Left colon (tissue), 2 donors: ENCODE measurements around the gene FAM53B. TPM values are rescaled to one million over a fixed set of nuclear protein-coding genes. Genes with fewer than 3 reads are reported as not detected.

ENCODE experiments used
- ATAC-seq: fragments of 200-7000 bp; cut with Tn5 transposase; one replicate; pipeline ENCODE4 v1.9.1; 2020; ENCODE audit warnings: mild to moderate bottlenecking, moderate library complexity
- DNase-seq, 2 donors: peaks; one replicate each; pipeline ENCODE4 v3.0.0-alpha.2; 2020
- intact Hi-C, 2 donors: fragments of 100-400 bp; cut with DNase I in 1 of 2; cut with micrococcal nuclease in 1 of 2; formaldehyde crosslinking; loops; one replicate each; pipeline versions ENCODE4 v1.11.2 to v1.14.0; 2022; cut with DNase I, micrococcal nuclease
- total RNA-seq, 2 donors: library from RNA; stranded (reverse); fragmentation: NEBNext Ultra II Directional; extraction: Animal tissue kit (Norgen Biotek cat#: 25700); gene quantifications; one replicate each; pipeline ENCODE4 v1.2.1, GENCODE V29; 2021
- donor health status: DM: no; HTN: no; CAD: no.
- donor health status: DM: yes; HTN: yes; CAD: no.

Gene FAM53B
- total RNA-seq, 2 donors from 2014 or later = 31.6 to 48.0 TPM

- DNase-seq = no peak
- ATAC-seq = no peak
- intact Hi-C loops = no loop called here
Observed at GRCh38 chr10:124569623-124570470, 174.3 kb downstream of the FAM53B start.

Other genes with a start within 250 kb of the FAM53B start
- 10 to 100 TPM; 15.6 to 18.0 TPM for gene EEF1AKMT2, start 47.5 kb upstream of the FAM53B start, total RNA-seq
- gene ABRAXAS2, start 57.4 kb upstream of the FAM53B start, total RNA-seq = 10 to 100 TPM; 13.2 to 14.4 TPM
- gene ZRANB1, start 197.7 kb upstream of the FAM53B start, total RNA-seq = 10 to 100 TPM; 10.6 to 13.6 TPM